ENCODE results near the gene PRICKLE3. TPM values are rescaled to one million over a fixed set of nuclear protein-coding genes. Genes with fewer than 3 reads are reported as not detected.
A peak's percentile ranks its signal among the peaks of the same experiment; 100 is the strongest.

PRICKLE3 gene
- total RNA-seq, 4 donors from 2014 or later: 8.1 to 22.4 (median 9.6) TPM

- TF ChIP-seq CTCF (IDR thresholded peaks at IDR 0.05) (no peak), POLR2A (IDR thresholded peaks at IDR 0.05) (no peak)
- intact Hi-C loops (cut with DNase I): no loop called here
- DNase-seq: no peak
- H3K27me3 ChIP-seq: no peaks in the 10 kb centered on the region
- H3K27ac ChIP-seq: peak overlapping the region; percentile 59 to 85 (median 78)
- peaks cover 0 to 5% of the 10 kb centered on the region in 2 donors for H3K4me1 ChIP-seq
- 3 to 7% methylated on average over 5 to 10 of the region's 34 CpGs for WGBS, 2 donors
- H3K4me3 ChIP-seq (replicated peaks in 1 of 3): peak overlapping the region in 2 of 3 donors; percentile 1 to 45
- no peaks in the 10 kb centered on the region for H3K36me3 ChIP-seq
- no peaks in the 10 kb centered on the region for H3K9me3 ChIP-seq
Observed at GRCh38 chrX:49191574-49192011, 5.4 kb upstream of the PRICKLE3 start.

- Histone ChIP-seq H3K36me3 (no peaks in the 10 kb centered on the region), H3K27me3 (no peaks in the 10 kb centered on the region), H3K4me3 (replicated peaks in 1 of 3) (peak overlapping the region in 1 of 3 donors; percentile 45), H3K9me3 (no peaks in the 10 kb centered on the region), H3K27ac (peak overlapping the region; percentile 78 to 85 (median 84)), H3K4me1 (peaks cover 0 to 5% of the 10 kb centered on the region in 2 donors)
- TF ChIP-seq POLR2A (IDR thresholded peaks at IDR 0.05) (peak in 1 of 2 donors; percentile 91), CTCF (IDR thresholded peaks at IDR 0.05) (no peak)
- WGBS, 2 donors: 0% methylated on average over 25 to 27 of the region's 32 CpGs
- intact Hi-C loops (cut with DNase I): no loop called here
- DNase-seq: peak; percentile 89 to 91
Observed at GRCh38 chrX:49190821-49191573, 4.8 kb upstream of the PRICKLE3 start.

- Histone ChIP-seq H3K4me1 (peaks cover 0 to 5% of the 10 kb centered on the region in 2 donors), H3K27me3 (no peaks in the 10 kb centered on the region), H3K27ac (peak overlapping the region in 1 of 3 donors; percentile 80), H3K4me3 (replicated peaks in 1 of 3) (no peak overlapping the region), H3K36me3 (no peaks in the 10 kb centered on the region), H3K9me3 (no peaks in the 10 kb centered on the region)
- 85 to 89% methylated on average over 6 of the region's 6 CpGs for WGBS, 2 donors
- no peak for DNase-seq
- intact Hi-C loops (cut with DNase I): no loop called here
- TF ChIP-seq CTCF (IDR thresholded peaks at IDR 0.05) (no peak), POLR2A (IDR thresholded peaks at IDR 0.05) (no peak)
Observed at GRCh38 chrX:49189606-49190005, 3.4 kb upstream of the PRICKLE3 start.

GRCh38 chrX:49188468-49189076, 2.4 kb upstream of the PRICKLE3 start:
- Histone ChIP-seq H3K4me1 (peaks cover 0 to 5% of the 10 kb centered on the region in 2 donors), H3K4me3 (replicated peaks in 1 of 3) (no peak overlapping the region), H3K36me3 (no peaks in the 10 kb centered on the region), H3K27ac (no peak overlapping the region), H3K27me3 (no peaks in the 10 kb centered on the region), H3K9me3 (no peaks in the 10 kb centered on the region)
- intact Hi-C loops (cut with DNase I): no loop called here
- TF ChIP-seq CTCF (IDR thresholded peaks at IDR 0.05): no peak
- TF ChIP-seq POLR2A (IDR thresholded peaks at IDR 0.05): no peak
- 62 to 72% methylated on average over 8 of the region's 8 CpGs for WGBS, 2 donors
- no peak for DNase-seq

- Histone ChIP-seq H3K4me3 (replicated peaks in 1 of 3) (no peak overlapping the region), H3K4me1 (peaks cover 0 to 2% of the 10 kb centered on the region in 2 donors), H3K27me3 (no peaks in the 10 kb centered on the region), H3K9me3 (no peaks in the 10 kb centered on the region), H3K36me3 (peaks cover 0 to 4% of the 10 kb centered on the region in 2 donors), H3K27ac (no peak overlapping the region)
- WGBS, 2 donors: 72 to 73% methylated on average over 7 to 10 of the region's 10 CpGs
- TF ChIP-seq CTCF (IDR thresholded peaks at IDR 0.05) (no peak), POLR2A (IDR thresholded peaks at IDR 0.05) (no peak)
- no peak for DNase-seq
- intact Hi-C loops (cut with DNase I): no loop called here
Observed at GRCh38 chrX:49187526-49187925, 1.4 kb upstream of the PRICKLE3 start.

All from thyroid gland (tissue), 4 donors.